Gastrocnemius medialis (tissue), 4 donors: ENCODE measurements around the gene APELA.

Experiments used
- POLR2A ChIP-seq, 2 donors: fragments of 450-650 bp; IDR thresholded peaks; one replicate each; pipeline ENCODE4 v1.6.1; 2017; ENCODE audit warnings: antibody characterized with exemption in 2 of 2, mild to moderate bottlenecking in 2 of 2, moderate library complexity in 2 of 2
- TF ChIP-seq, protein P1 (sequence below), 5 experiments: fragments of 450-650 bp in 3 of 5; fragments of 200-600 bp in 2 of 5; sonication (generic) in 2 of 5; IDR thresholded peaks in 4 of 5; conservative IDR thresholded peaks in 1 of 5; 1 replicate in 4 of 5; 2 replicates in 1 of 5; pipeline ENCODE4 v1.5.1; 2016 to 2019; ENCODE audit warnings: antibody characterized with exemption in 5 of 5, mild to moderate bottlenecking in 3 of 5, moderate library complexity in 3 of 5

DNA sequence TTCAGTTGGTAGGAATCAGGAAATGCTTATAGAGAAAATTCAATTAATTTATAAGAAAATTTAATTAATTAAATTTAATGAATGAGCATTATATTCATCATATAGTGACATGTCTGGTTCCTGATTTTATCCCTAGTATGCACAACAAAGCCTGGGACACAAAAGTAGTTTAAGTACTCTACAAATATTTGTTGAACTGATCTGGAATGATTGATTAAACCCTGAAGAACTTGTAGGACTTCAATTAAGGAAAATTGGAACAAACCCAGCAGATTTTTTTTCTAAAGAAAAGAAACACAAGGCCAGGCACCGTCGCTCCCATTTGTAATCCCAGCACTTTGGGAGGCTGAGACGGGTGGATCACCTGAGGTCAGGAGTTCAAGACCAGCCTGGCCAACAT lies 4.5 kb upstream of the APELA start:
- no peak for TF ChIP-seq POLR2A (IDR thresholded peaks at IDR 0.05)
- TF ChIP-seq, protein P1, sequence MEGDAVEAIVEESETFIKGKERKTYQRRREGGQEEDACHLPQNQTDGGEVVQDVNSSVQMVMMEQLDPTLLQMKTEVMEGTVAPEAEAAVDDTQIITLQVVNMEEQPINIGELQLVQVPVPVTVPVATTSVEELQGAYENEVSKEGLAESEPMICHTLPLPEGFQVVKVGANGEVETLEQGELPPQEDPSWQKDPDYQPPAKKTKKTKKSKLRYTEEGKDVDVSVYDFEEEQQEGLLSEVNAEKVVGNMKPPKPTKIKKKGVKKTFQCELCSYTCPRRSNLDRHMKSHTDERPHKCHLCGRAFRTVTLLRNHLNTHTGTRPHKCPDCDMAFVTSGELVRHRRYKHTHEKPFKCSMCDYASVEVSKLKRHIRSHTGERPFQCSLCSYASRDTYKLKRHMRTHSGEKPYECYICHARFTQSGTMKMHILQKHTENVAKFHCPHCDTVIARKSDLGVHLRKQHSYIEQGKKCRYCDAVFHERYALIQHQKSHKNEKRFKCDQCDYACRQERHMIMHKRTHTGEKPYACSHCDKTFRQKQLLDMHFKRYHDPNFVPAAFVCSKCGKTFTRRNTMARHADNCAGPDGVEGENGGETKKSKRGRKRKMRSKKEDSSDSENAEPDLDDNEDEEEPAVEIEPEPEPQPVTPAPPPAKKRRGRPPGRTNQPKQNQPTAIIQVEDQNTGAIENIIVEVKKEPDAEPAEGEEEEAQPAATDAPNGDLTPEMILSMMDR (IDR thresholded peaks at IDR 0.05 in 4 of 5, conservative IDR thresholded peaks at IDR 0.05 in 1 of 5) = no peak
